GM21723 (cell line): ENCODE measurements around the gene CLEC3B.

ENCODE experiments used
- ATAC-seq: cut with Tn5 transposase; IDR thresholded peaks from one replicate; pipeline ENCODE4 v1.9.1; 2021; ENCODE audit warnings: mild to moderate bottlenecking, moderate library complexity; ENCODE audit not compliant: unreplicated experiment

The CLEC3B gene

GRCh38 chr3:45002720-45003119 is 23.4 kb upstream of the CLEC3B start:
- no peak for ATAC-seq

- ATAC-seq: no peak
These were observed 22.7 kb upstream of the CLEC3B start for GRCh38 chr3:45003406-45003805.

DNA sequence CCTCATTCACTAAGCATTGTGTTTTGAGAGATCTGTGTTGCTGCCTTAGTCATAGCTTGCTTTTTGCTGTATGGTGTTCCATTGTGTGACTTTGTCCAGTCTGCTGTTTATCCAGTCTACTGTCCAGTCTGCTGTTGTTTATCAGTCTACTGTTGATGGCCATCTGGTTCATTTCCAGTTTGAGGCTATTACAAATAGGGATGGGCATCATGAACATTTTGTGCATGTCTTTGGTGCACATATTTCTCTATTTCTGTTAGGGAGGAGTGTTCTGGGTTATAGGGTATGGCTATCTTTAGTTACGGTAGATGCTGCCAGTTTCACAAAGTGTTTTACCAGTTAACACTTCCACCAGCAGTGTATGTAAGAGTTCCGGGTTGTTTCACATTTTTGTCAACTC is 22.2 kb upstream of the CLEC3B start:
- no peak for ATAC-seq

- no peak for ATAC-seq
These were observed 19.0 kb upstream of the CLEC3B start for GRCh38 chr3:45007091-45007490.

DNA sequence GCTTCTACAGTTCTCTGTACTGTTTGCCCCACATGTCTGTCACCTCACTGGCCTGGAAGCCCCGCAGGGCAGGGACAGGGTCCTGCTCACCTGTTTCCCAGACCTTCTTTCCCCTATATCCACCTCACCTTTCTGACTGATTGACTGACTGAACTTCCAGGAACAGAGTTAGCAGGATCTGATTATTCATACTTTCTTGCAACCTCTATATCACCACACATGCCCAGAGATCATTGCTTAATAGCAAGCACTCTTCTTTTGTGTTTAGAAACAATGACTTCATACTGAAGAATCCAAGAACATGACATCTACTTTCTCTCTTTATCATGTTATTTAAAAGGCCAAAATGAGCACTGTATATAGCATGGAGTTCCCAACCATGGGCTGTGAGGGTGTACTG is 18.0 kb upstream of the CLEC3B start:
- ATAC-seq: no peak

- ATAC-seq: no peak
These were observed 16.2 kb upstream of the CLEC3B start for GRCh38 chr3:45009868-45010267.

DNA sequence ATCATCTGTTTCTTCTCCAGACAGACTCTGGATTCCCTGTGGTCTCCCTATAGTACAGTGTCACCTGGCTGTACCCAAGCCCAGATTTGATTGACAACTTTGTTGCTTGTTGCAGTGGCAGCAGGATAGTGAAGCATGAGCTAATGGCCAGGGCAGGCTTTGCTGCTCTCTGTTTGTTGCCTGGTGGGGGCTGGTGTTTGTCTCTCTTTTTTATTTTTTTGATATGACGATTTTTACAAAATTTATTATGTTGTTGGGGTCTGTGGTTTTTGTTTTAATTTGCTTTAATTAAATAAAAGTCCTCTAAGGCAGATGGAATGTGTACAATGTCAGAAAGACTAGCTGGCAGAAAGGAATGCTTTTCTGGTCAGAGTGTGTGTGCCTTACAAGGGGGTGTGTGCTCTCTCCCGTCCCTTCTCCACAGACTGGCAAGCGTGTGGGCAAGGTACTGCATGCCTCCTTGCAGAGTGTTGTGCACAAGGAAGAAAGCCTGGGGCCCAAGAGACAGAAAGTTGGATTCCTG is 15.2 kb upstream of the CLEC3B start:
- no peak for ATAC-seq

- ATAC-seq: no peak
These were observed 14.2 kb upstream of the CLEC3B start for GRCh38 chr3:45011756-45012508.

DNA sequence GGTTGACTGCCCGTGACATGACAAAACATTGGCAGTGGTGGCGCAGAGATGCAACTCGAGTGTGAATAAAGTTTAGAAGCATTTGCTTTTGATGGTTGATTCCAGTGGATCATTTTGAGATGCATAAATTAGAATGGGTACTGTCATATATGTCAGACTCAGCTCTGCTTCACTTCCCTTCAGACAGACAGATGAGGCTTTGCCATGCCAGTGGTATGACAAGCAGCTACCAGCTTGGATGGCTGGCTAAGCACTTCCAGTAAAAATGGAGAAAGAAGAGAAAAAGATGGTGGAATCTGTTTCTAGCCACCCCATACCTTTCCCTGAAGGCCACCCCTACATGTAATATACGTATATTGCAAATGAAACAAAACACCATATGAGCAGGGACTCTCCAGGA is 13.5 kb upstream of the CLEC3B start:
- ATAC-seq: no peak

DNA sequence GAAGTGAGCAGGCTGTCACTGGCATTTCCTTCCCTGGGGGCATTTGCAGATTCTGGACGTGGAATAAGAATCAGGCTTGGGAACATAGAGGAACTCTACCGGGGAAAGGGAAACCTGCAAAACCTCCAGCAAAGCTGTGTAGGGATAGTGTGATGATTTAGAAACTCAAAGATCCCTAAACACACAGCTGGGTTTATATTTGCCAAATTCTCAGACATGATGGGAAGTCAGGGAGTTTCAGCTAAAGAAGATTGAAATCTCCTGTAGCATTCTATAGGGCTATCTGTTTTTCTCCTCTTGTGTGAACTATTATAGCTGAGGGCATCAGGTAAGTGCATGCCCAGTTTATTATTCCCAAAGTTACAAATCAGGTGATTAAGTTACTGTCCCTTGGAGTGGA is 9.2 kb upstream of the CLEC3B start:
- ATAC-seq: no peak

DNA sequence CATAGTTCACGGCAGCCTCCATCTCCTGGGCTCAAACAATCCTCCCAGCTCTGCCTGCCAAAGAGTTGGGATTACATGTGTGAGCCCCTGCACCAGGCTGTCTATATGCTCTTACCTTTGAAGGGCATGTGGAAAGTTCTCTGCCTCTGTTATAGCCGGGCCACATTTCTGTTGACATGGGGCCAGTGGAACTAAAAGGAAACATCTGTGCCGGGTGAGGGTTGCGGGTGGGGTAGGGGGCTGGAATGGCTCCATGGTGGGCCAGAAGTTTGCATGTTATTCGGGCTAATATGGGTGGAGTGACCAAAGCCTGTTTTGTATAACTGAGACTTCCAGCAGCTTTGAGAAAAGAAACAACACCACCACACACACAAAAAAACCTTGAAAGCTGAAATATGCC is 8.3 kb upstream of the CLEC3B start:
- ATAC-seq: no peak

DNA sequence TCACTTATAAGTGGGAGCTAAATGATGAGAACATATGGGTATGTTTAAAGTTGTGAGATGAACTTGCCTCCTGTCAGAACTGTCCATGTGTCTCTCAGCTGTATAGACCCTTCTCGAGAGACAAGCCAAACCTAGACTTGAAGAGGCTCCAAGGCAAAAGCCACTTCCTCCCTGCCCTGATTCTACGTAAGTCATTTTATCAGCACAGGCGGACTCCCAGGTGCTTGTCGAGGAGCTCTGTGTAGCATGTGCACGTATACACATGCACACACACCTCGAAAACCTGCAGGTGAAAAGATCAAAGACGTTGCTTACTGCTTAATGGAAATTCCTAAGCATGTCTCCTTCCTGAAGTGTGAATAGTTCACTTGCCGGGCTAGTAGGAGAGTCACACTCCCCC is 5.6 kb upstream of the CLEC3B start:
- no peak for ATAC-seq

DNA sequence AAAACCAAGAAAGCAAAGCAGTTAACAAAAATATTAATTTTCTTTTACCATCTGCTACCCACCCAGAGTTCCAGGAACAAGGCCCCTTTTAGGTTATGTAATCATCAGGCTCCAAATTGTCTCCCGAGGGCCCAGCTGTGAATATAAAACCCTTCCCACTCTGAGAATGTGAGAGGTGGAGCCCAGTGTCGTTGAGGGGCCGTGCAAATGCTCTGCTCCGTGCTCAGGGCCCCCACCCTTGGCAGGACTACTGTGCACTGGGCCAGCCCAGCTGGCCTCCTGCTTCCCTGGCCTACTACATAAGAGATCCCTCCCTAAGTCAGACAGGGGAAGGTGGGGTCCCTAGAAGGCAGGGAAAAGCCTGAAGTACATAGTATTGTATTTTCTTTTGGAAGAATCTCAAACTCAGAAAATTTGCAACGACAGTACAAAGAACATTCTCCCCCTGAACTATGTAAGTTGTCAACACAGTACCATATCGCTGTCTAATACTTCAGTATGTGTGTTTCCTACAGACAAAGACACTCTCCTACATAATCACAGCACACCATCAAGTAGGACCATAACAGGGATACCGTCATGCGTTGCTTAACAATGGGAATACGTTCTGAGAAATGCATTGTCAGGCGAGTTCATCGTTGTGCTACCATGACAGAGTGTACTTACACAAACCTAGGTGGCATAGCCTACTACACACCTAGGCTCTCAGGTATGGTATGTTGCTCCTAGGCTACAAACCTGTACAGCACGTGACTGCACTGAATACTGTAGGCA is 4.4 kb upstream of the CLEC3B start:
- ATAC-seq: no peak

DNA sequence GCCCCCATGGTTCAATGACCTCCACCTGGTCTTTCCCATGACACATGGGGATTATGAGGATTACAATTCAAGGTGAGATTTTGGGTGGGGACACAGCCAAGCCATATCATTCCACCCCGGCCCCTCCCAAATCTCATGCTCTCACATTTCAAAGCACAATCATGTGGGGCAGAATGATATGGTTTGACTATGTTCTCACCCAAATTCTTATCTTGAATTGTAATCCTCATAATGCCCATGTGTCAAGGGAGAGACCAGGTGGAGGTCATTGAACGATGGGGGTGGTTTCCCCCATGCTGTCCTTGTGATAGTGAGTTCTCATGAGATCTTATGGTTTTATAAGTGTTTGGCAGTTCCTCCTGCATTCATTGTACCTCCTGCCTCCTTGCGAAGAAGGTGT is 2.4 kb upstream of the CLEC3B start:
- ATAC-seq: no peak

- no peak for ATAC-seq
These were observed 1.4 kb upstream of the CLEC3B start for GRCh38 chr3:45024542-45025255.

DNA sequence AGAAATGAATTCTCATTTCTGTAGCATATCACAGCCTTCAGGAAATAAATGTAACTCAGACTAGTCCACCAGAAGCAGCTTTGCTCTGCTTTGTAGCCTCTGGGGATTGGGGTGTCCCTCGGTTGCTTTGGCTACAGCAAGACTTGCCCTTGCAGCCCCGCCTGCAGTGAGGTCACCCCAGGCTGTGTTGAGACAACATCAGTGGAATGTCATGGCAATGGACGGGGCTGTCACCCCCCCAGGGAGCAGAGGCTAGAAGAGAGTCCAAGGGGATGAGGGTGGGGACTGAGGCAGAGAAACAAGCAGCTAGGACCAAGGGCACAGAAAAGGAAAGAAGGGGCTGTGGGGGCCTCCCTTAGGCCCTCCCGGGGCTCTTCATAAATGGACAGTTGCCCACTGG is 854 bp downstream of the CLEC3B start:
- ATAC-seq: no peak

DNA sequence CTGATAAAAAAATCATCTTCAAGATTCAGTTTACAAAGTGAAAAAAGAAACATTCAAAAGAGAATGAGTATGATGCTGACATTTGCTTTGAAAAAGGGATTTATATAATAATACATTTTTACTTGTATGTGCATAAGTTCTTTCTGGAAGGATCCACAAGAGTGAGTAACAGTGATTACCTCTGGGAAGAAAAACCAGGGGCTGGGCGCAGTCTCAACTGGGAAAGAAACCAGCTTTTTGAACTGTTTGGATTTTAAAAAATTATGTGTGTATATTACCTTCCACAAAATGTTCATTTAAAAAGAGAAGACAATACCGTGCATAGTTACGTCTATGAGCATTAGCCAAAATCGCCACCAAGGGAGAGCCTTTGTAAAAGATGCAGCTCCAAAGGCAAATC is 1.3 kb downstream of the CLEC3B start:
- no peak for ATAC-seq

- no peak for ATAC-seq
These were observed 3.1 kb downstream of the CLEC3B start for GRCh38 chr3:45029216-45029615.

DNA sequence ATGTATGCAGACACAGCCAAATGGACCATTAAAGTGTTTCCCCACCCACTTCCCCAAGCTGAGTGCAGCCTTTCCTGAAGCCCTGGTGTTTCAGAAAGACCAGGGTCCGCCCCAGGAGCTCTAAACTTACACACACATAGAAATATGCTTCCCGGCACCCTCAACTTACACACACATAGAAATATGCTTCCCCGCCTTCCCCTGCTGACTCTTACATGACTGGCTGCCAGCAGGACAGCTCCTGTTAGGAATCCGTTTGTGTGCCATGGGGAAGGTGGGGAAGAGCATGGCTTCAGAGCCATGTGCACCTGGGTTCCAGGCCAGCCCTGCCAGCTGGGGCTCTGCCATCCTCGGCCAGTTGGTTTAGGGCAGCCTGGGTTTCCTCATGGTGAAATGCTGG is 3.6 kb downstream of the CLEC3B start:
- ATAC-seq: no peak

- no peak for ATAC-seq
These were observed 5.4 kb downstream of the CLEC3B start for GRCh38 chr3:45031531-45031930.

- no peak for ATAC-seq
These were observed 6.0 kb downstream of the CLEC3B start for GRCh38 chr3:45032113-45032512.

DNA sequence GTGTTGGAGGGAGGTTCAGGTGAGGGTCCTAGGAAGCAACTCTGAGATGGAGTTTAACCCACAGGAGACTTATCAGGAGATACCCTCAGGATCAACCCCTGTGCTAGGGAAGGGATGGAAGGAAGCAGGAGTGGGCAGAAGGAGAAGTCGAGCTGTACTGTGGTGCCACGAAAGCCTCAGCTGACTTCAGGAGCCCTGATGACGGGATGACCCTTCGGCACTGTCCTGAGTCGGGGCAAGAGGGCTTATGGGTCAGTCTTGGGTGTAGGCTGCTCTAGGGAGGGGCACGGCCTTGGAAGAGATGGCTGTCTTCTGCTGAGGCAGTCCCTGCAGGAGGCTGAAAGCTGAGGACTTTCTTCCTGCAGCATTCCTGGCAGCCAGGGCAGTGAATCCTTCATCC is 7.7 kb downstream of the CLEC3B start:
- no peak for ATAC-seq
